ENCODE results near the gene EIF2B2.

Gene EIF2B2

GRCh38 chr14:74973905-74974363 lies 28.8 kb upstream of the EIF2B2 start:
- in situ Hi-C loops (cut with MboI; ENCODE audit: low sequenced_read_pairs): no loop called here

GRCh38 chr14:74974364-74975058 lies 28.2 kb upstream of the EIF2B2 start:
- in situ Hi-C loops (cut with MboI; ENCODE audit: low sequenced_read_pairs): no loop called here

DNA sequence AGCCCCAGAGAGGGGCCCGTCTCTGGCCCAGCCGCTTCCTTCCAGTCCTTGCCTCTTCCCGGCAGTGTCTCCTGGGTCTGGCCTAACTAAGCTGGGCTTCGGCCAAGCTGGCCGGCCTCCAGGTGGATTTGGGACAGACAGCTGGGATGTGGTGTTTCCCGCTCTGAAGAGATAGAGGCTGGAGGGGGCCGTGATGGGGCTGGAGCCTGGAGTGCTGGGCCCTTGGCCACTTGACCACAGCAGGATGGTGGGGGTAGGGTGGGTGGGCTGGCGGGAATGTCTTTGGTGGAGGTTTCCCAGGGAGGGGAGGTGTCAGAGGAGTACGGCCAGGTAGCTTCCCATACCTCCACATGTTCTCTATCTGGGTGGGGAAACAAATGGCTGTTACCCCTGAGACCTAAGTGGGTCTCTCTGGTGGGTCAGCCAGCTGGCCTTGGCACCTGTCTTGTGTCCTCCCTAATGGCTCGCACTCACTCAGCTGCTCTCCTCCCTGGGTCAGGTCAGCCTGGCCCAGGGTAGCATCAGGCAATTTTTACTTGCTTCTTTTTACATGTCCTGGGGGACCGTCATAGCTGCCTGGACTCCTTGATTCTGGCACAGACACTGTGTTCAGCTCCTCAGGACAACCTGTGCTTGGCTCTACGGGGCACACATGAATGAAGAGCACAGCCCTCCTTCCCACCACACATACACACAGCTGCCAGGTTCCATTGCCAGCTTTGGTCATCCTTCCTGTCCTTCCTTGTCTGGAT lies 27.5 kb upstream of the EIF2B2 start:
- in situ Hi-C loops (cut with MboI; ENCODE audit: low sequenced_read_pairs): no loop called here

DNA sequence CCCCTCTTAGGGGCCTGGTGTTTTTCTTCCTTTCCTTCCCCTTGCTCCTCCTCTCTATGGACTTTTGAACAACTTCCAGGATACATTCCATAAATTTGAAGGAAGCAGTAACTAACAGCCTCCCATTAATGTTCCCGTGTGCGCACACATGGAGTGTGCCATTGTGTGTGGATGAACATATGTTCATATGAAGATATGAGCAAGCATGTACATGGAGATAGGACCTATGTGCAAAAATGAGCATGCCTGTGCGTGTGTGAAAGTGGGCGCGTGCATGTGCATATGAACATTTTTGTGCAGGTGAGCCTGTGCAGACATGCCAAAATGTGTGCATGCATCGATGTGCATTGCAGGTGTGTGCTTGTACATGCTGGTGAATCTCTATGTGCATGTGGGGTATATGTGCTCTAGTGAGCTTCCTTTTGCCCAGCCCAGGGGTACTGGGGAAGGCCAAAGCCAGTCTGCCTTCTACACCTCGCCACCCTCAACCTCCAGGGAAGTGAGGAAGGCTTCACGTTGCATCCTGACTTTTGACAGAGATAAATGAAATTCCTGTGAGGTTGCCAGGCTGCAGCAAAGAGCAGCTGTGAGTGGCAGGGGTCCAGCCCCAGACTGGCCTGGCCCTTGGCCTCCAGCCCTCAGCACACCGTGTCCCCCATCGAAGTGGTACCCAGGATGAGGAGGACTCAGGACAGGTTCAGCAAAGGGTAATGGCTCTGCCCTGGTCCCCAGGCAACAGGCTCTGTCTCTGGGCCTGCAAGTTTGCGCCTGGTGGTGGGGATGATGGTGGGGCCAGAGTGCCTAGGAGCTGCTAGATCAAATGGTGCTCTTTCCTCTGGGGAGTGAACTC lies 26.2 kb upstream of the EIF2B2 start:
- in situ Hi-C loops (cut with MboI; ENCODE audit: low sequenced_read_pairs): no loop called here

GRCh38 chr14:74977164-74977900 lies 25.4 kb upstream of the EIF2B2 start:
- in situ Hi-C loops (cut with MboI; ENCODE audit: low sequenced_read_pairs): no loop called here

DNA sequence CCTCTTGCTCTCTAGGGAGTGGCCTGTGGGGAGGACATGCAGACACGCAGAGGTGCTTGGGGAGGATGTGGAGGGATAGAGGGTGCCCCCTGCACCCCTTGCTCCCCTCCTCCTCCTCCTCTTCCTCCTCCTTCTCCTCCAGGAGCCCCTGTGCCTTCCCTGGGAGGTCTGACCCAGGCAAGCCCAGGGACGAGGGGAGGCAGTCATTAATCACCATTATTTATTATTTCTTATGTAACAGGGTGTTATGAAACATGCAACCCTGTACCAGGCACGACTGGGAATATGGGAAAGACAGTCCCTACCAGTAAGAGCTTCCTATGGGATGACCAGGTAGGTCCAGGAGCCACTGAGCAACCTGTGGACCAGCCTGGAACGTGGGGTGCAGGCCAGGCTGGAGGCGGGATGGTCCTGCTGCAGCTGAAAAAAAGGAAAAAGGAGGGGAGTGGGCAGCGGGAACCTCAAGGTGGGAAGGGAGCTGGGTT lies 24.8 kb upstream of the EIF2B2 start:
- in situ Hi-C loops (cut with MboI; ENCODE audit: low sequenced_read_pairs): no loop called here

DNA sequence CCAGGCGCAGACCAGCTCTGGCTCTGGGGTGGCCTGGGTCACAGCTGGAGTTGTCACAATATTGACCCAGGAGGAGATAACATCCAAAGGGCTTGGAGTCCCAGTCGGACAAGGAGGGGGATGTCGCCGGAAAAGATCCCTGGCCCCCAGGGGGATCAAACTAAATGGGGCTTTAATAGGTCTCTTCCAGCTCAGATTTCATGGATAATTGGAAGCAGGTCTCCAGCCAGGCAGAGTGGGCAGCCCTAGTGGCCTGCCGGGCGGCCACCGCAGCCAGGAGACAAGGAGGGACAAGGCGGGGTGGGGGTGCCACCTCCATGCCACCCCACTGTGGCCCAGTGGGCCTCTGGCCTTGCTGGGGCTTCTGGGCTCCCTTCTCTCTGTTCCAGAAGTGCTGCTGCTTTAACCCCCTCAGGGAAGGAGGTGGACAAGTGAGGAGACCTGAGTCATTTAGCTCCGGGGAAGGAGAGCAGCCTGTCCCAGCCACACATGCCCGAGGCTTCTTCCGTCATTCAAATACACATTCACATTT lies 24.2 kb upstream of the EIF2B2 start:
- in situ Hi-C loops (cut with MboI; ENCODE audit: low sequenced_read_pairs): no loop called here

GRCh38 chr14:74979029-74979428 lies 23.7 kb upstream of the EIF2B2 start:
- in situ Hi-C loops (cut with MboI; ENCODE audit: low sequenced_read_pairs): no loop called here

- in situ Hi-C loops (cut with MboI; ENCODE audit: low sequenced_read_pairs): no loop called here
Measured at GRCh38 chr14:74979442-74980397, 23.0 kb upstream of the EIF2B2 start.

- in situ Hi-C loops (cut with MboI; ENCODE audit: low sequenced_read_pairs): no loop called here
Measured at GRCh38 chr14:74980398-74980730, 22.4 kb upstream of the EIF2B2 start.

GRCh38 chr14:74980731-74981461 lies 21.8 kb upstream of the EIF2B2 start:
- in situ Hi-C loops (cut with MboI; ENCODE audit: low sequenced_read_pairs): no loop called here

DNA sequence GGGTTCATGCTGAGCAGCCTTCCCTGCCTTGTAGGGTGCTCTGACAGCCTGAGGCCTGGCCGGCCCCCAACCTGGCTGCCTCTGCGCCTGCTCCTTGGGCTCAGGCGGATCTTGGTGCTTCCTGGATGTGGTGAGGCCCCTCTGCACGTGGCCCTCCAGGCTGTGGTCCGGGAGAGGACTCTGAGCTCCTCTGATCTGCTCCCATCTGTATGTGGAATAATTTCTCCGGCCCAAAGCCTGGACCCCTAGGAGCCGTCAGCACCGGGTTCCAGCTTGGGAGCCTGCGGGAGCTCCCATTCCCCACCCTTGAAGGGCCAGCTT lies 21.3 kb upstream of the EIF2B2 start:
- in situ Hi-C loops (cut with MboI; ENCODE audit: low sequenced_read_pairs): no loop called here

DNA sequence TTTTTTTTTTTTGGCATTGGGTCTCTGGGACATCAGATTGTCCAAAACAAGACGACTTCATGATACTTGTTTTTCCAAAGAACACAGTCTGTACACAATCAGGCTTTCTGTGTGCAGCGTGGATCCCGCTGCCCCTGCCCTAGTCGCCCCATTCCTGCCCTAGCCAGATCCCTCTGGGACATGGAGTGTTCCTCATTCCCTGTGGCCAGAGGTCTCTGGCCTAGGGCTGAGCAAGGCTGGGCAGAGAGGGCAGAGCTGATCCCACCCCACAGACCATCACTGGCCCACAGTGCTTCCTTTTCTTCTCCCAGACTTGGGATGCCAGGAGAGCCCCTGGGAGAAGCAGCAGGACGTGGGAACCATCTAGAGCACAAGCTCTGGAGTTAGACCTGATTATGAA lies 20.9 kb upstream of the EIF2B2 start:
- in situ Hi-C loops (cut with MboI; ENCODE audit: low sequenced_read_pairs): no loop called here

GRCh38 chr14:74982661-74983060 lies 20.1 kb upstream of the EIF2B2 start:
- in situ Hi-C loops (cut with MboI; ENCODE audit: low sequenced_read_pairs): no loop called here

DNA sequence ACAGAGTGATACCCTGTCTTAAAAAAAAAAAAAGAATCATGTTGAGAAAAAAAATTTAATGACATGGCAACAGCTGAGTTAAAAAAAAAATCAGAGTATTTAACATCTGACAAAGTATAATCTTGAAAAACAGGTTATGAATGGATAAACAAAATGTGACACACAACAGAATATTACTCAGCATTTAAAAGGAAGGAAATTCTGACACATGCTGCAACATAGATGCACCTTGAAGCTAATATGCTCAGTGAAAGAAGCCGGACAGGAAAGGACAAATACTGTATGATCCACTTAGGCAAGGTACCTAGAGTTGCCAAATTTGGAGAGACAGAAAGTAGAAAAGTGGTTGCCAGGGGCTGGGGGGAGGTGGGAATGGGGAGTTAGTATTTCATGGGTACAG lies 19.4 kb upstream of the EIF2B2 start:
- in situ Hi-C loops (cut with MboI; ENCODE audit: low sequenced_read_pairs): no loop called here

DNA sequence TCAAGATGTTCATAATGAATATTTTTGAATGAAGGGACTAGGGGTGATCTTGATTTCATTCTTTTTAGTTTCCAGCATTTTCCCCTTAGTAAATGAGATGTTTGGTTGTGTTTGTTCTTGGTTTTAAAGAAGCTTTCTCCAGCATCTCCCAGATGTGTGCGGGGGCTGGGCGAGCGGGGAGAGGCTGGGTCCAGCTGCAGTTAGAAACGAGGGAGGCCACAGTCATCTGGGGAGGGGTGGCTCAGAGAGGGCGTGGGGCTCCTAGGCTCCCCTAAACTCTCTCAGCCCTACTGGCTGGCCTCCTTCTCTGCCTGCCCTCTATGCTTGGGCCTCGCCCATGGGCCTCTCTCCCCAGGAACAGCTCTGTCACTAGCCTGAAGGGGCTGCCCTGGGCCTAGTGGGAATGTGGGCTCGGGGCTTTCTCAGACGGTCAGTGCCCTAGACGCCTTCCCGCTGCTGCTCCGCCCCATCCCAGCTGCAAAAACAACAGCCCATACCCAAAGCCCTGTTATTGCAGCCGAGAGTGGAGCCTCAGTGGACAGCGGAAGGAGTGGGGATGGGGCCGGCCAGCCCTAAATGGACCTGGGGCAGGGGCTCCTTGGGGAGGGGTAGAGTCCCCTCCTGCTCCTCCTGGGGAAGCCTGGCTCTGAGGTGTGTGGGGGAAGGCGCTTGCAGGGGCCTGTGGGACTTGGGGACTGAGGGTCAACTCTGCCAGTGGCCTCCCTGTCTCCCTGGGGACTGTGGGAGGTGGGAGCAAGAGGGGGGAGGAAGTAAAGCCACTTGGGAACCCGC lies 18.3 kb upstream of the EIF2B2 start:
- in situ Hi-C loops (cut with MboI; ENCODE audit: low sequenced_read_pairs): no loop called here

GRCh38 chr14:74985028-74985310 lies 17.8 kb upstream of the EIF2B2 start:
- in situ Hi-C loops (cut with MboI; ENCODE audit: low sequenced_read_pairs): no loop called here

GRCh38 chr14:74985806-74986205 lies 16.9 kb upstream of the EIF2B2 start:
- in situ Hi-C loops (cut with MboI; ENCODE audit: low sequenced_read_pairs): no loop called here

Data from HL-60/S4 (cell line).